Right lobe of liver (tissue), 4 donors: ENCODE results near the gene M1AP.

ENCODE experiments used
- CTCF ChIP-seq, 4 donors: fragments of 200-600 bp in 3 of 4; fragments of 450-650 bp in 1 of 4; IDR thresholded peaks; one replicate each; pipeline versions ENCODE4 v1.5.1 to v1.8.0; 2016 to 2022; ENCODE audit warnings: antibody characterized with exemption in 4 of 4, mild to moderate bottlenecking in 2 of 4
- POLR2A ChIP-seq: fragments of 450-650 bp; IDR thresholded peaks from one replicate; pipeline ENCODE4 v1.6.1; 2017; ENCODE audit warnings: antibody characterized with exemption, mild to moderate bottlenecking
- donor health status: DM: no; HTN: no; CAD: no.
- donor health status: DM: no; HTN: no; CAD: no.
- donor health status: DM: no; HTN: yes; CAD: no.

GRCh38 chr2:74659462-74659861 lies 11.3 kb upstream of the M1AP start:
- no peak for TF ChIP-seq CTCF (IDR thresholded peaks at IDR 0.05)
- TF ChIP-seq POLR2A = no peak
